Measurements from ENCODE around the gene NRN1L.

DNA sequence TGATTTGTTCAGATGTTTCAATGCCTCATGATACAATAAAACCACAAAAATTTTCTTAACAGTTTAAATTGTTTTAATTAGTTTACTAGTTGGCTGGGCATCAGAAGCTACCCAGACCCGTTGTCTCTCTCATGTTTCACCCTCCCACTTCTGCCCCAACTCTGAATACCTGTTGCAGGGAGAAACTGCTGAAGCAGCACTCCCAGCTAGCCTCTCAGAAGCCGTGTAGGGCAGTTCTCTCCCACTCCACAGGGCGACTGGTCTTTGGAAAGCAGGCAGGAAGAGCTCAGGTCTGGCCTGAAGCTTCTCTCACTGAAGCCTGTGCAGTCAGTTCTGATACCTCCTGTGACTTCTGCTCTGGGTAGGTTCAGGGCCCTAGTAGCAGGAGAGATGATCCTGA lies 13.4 kb upstream of the NRN1L start:
- TF ChIP-seq CTCF (IDR thresholded peaks at IDR 0.05), result no peak
- no peak for TF ChIP-seq POLR2AphosphoS5 (IDR thresholded peaks at IDR 0.05)
